HEK293T (cell line): Measurements from ENCODE around the gene MINDY4.

ENCODE experiments used
- BHLHE40 ChIP-seq: fragments of 450-650 bp; IDR thresholded peaks from 2 replicates; pipeline ENCODE4 v1.6.1; 2016; ENCODE audit warnings: mild to moderate bottlenecking, moderate library complexity, borderline replicate concordance
- SP1 ChIP-seq: fragments of 450-650 bp; IDR thresholded peaks from 2 replicates; pipeline ENCODE4 v1.6.1; 2017
- TARDBP ChIP-seq: fragments of 450-650 bp; IDR thresholded peaks from 2 replicates; pipeline ENCODE4 v1.6.1; 2016

DNA sequence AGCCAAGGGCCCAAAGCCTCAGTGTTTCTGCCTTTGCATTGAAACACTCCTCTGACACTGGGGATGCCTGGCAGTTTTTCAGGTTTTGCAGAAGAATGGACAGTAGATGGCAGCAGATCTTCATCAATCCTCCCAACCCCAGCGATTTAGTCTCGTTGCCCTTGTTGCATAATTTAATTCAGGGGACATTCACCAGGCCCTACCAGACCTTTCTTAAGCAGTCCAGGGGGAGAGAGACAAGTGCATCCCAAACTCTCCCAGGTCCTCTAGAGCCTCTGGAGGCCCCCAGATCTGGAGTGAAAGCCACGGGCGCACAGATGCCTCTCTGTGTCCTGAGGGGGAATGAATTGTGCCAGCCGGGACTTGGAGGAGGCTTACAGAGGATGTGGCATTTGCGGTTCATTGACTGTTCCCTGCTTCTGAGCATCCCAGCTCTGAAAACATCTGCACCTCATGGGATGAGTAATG lies 29.6 kb downstream of the MINDY4 start:
- no peak for TF ChIP-seq TARDBP
- TF ChIP-seq BHLHE40: no peak
- no peak for TF ChIP-seq SP1
